ENCODE results near the gene AKNA. TPM values are rescaled to one million over a fixed set of nuclear protein-coding genes. Genes with fewer than 3 reads are reported as not detected.

The AKNA gene
- total RNA-seq, 1 experiment from 2014 or later: 14.4 TPM

- Histone ChIP-seq H3K4me3 (no peak overlapping the region), H3K9me2 (ENCODE audit: insufficient read depth) (no peaks in the 10 kb centered on the region), H3F3A (ENCODE audit: insufficient read depth, low read depth) (no peaks in the 10 kb centered on the region), H4K20me1 (ENCODE audit: insufficient read depth) (no peaks in the 10 kb centered on the region), H3K4me1 (replicated peaks; ENCODE audit: insufficient read depth) (no peaks in the 10 kb centered on the region), H3K36me3 (ENCODE audit: low read depth) (no peaks in the 10 kb centered on the region), H2AFZ (no peak overlapping the region), H3K4me2 (no peak overlapping the region), H3K9me3 (ENCODE audit: insufficient read depth, low read depth) (no peaks in the 10 kb centered on the region), H3K27me3 (ENCODE audit: insufficient read depth, low read depth) (no peaks in the 10 kb centered on the region), H3K79me2 (ENCODE audit: low read depth) (no peaks in the 10 kb centered on the region), H3K27ac (no peak overlapping the region)
- no peak for DNase-seq
- no TSS peak for BruUV-seq (replicated peaks)
- ChIA-PET CTCF (no interaction called here), POLR2A (ENCODE audit: unreplicated experiment) (no interaction called here)
- TF ChIP-seq CTCF (conservative IDR thresholded peaks at IDR 0.05): no peak
- TF ChIP-seq EZH2 (IDR thresholded peaks at IDR 0.05; ENCODE audit: low read depth): no peak
- intact Hi-C loops (cut with micrococcal nuclease; ENCODE audit: unreplicated experiment): no loop called here
These were observed 8.9 kb downstream of the AKNA start for GRCh38 chr9:114378883-114379282.

GRCh38 chr9:114378016-114378415 is 9.8 kb downstream of the AKNA start:
- Histone ChIP-seq H3K4me2 (no peak overlapping the region), H3K4me3 (no peak overlapping the region), H3K9me2 (ENCODE audit: insufficient read depth) (no peaks in the 10 kb centered on the region), H3F3A (ENCODE audit: insufficient read depth, low read depth) (no peaks in the 10 kb centered on the region), H3K9me3 (ENCODE audit: insufficient read depth, low read depth) (no peaks in the 10 kb centered on the region), H2AFZ (no peak overlapping the region), H4K20me1 (ENCODE audit: insufficient read depth) (no peaks in the 10 kb centered on the region), H3K27ac (no peak overlapping the region), H3K79me2 (ENCODE audit: low read depth) (no peaks in the 10 kb centered on the region), H3K27me3 (ENCODE audit: insufficient read depth, low read depth) (no peaks in the 10 kb centered on the region), H3K36me3 (ENCODE audit: low read depth) (no peaks in the 10 kb centered on the region), H3K4me1 (replicated peaks; ENCODE audit: insufficient read depth) (no peaks in the 10 kb centered on the region)
- ChIA-PET POLR2A (ENCODE audit: unreplicated experiment) (no interaction called here), CTCF (no interaction called here)
- intact Hi-C loops (cut with micrococcal nuclease; ENCODE audit: unreplicated experiment): no loop called here
- BruUV-seq (replicated peaks): no TSS peak
- no peak for DNase-seq
- TF ChIP-seq EZH2 (IDR thresholded peaks at IDR 0.05; ENCODE audit: low read depth) (no peak), CTCF (conservative IDR thresholded peaks at IDR 0.05) (no peak)

- intact Hi-C loops (cut with micrococcal nuclease; ENCODE audit: unreplicated experiment): no loop called here
These were observed 11.0 kb downstream of the AKNA start for GRCh38 chr9:114376586-114377445.

More at GRCh38 chr9:114376586-114377445, 11.0 kb downstream of the AKNA start:
- Histone ChIP-seq H4K20me1 (ENCODE audit: insufficient read depth) (no peaks in the 10 kb centered on the region), H3K9me2 (ENCODE audit: insufficient read depth) (no peaks in the 10 kb centered on the region), H3K9me3 (ENCODE audit: insufficient read depth, low read depth) (no peaks in the 10 kb centered on the region), H3K27ac (no peak overlapping the region), H3K4me2 (no peak overlapping the region), H2AFZ (no peak overlapping the region), H3K4me3 (no peak overlapping the region), H3K36me3 (ENCODE audit: low read depth) (no peaks in the 10 kb centered on the region), H3K79me2 (ENCODE audit: low read depth) (no peaks in the 10 kb centered on the region), H3K27me3 (ENCODE audit: insufficient read depth, low read depth) (no peaks in the 10 kb centered on the region), H3F3A (ENCODE audit: insufficient read depth, low read depth) (no peaks in the 10 kb centered on the region), H3K4me1 (replicated peaks; ENCODE audit: insufficient read depth) (no peaks in the 10 kb centered on the region)
- TF ChIP-seq EZH2 (IDR thresholded peaks at IDR 0.05; ENCODE audit: low read depth) (no peak), CTCF (conservative IDR thresholded peaks at IDR 0.05) (no peak)
- ChIA-PET CTCF (no interaction called here), POLR2A (ENCODE audit: unreplicated experiment) (no interaction called here)
- BruUV-seq (replicated peaks): no TSS peak
- DNase-seq: no peak

Data from PC-9 (cell line).